K562 treated with DMSO at 1 percent for 24 hours (cell line): ENCODE measurements around the gene PRPH. TPM values are rescaled to one million over a fixed set of nuclear protein-coding genes. Genes with fewer than 3 reads are reported as not detected.

Experiments
- total RNA-seq: library from RNA; unstranded; fragments of 300-600 nt; gene quantifications from 2 replicates; pipeline ENCODE4 v1.2.3, GENCODE V29; 2022; ENCODE audit warnings: low read depth; ENCODE audit not compliant: insufficient read depth

PRPH gene
- total RNA-seq = 1.8 and 2.6 TPM in 2 replicates

GRCh38 chr12:49295082-49295936 is at the start of gene PRPH:
Gene PRPH (plus strand): TSS chr12:49295147. CDS start chr12:49295201, 54 bp downstream.

GRCh38 chr12:49264873-49265792 is 29.8 kb upstream of the PRPH start, which contains the start of gene TUBA1C:
Gene TUBA1C (plus strand): TSS chr12:49265082. CDS start chr12:49265182, 100 bp downstream.

GRCh38 chr12:49322708-49323523 is 28.0 kb downstream of the PRPH start, which contains the start of gene TROAP:
Gene TROAP (plus strand): TSS chr12:49323255. CDS start chr12:49323609, 354 bp downstream.

DNA sequence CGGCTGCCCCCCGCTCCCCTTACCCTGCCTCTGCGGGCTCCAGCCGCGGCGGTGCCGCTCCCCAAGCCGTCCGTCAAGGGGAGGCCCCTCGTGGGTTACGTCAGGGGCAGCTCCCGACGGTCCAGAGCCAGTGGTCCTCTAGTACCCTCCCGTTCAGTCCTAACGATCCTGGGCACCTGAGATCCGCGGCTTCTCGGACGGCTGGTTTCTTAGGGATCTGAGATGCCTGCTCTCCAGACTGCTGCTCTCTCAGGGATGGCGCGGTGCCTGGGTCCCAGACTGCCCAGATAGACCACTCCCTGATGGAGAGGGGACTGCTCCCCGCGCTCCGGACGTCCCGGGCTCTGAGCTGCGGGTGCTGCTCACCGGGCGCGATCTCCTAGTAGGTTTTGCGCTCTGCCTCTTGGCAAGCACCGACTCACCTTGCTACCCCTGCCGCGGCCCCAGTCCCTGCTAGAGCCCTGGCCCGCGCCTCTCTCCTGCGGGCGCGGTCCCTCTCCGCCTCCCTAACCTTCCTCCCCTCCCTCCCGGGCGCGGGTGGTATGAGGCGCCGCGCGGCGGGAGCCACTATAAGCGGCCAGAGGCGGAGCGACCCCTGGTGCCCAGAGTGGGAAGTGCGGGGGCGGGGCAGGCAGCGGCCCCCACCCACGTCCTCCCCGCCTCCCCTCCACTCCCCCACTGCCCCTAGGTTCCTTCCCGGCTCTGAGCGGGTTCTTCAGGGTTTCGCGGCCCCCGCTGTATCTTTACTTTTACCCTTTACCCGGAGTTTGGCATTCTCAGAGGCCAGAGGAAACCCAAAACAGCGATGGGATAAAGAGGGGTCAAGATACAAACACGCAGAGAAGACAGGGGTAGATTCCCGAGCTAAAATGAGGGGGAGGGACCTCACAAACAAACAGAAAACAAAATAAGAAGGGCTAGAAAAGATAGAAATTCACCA is 42.0 kb downstream of the PRPH start, which contains the start of gene C1QL4:
C1QL4 (minus strand) TSS at position 544 of the 940 bp plus-strand sequence. CDS start 711 bp downstream, outside the sequence.

DNA sequence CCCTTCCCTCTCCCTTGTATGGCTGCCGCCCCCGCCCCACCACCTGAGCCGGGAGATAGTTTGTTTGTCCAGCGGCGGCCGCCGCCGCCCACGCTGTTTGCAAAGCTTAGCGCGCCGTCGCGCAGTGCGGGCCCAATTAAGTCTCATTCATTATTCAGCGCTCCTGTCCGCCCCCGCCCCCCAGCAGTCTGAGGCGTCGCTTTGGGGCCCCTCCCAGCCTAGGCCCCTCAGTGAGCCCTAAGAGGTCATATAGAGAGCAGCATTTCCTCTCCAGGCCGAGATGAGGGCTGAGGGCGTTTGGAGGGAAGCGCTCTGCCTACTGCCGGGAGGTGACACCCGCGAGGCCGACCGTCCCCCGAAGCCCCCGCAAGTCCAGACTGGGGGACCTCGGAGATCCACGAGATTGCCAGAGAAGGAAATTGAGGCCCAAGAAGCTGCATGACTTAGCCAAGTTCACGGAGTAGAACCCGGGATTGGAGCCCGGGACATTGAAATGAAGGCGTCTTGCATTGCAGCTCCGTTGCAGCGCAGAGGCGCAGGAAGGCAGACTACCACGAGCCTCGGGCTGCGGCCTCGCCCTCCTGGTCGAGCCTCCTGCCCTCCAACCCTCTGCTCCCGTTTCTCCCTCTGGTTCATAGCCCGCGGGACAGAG is 51.8 kb downstream of the PRPH start, which contains the start of gene DNAJC22:
DNAJC22 (plus strand) TSS at position 230 of the 652 bp plus-strand sequence. CDS start 1,985 bp downstream, outside the sequence.

Other genes with a start within 250 kb of the PRPH start
- gene KMT2D, start 234.4 kb upstream of the PRPH start, total RNA-seq = 37.3 and 38.9 TPM in 2 replicates
- 21.6 and 22.2 TPM in 2 replicates for gene RHEBL1, start 225.2 kb upstream of the PRPH start, total RNA-seq
- 1.3 and 2.4 TPM in 2 replicates for gene DHH, start 200.3 kb upstream of the PRPH start, total RNA-seq
- 37.0 and 40.5 TPM in 2 replicates for gene LMBR1L, start 184.3 kb upstream of the PRPH start, total RNA-seq
- 2,823 and 2,914 TPM in 2 replicates for gene TUBA1B, start 163.8 kb upstream of the PRPH start, total RNA-seq
- 60.6 and 68.2 TPM in 2 replicates for gene TUBA1A, start 106.1 kb upstream of the PRPH start, total RNA-seq
- gene TUBA1C, start 30.1 kb upstream of the PRPH start, total RNA-seq = 849 and 868 TPM in 2 replicates
- 66.6 and 80.7 TPM in 2 replicates for gene TROAP, start 28.1 kb downstream of the PRPH start, total RNA-seq
- 3.1 and 4.9 TPM in 2 replicates for gene C1QL4, start 42.0 kb downstream of the PRPH start, total RNA-seq
- gene DNAJC22, start 51.7 kb downstream of the PRPH start, total RNA-seq = 0.14 and 0.50 TPM in 2 replicates
- 16.0 and 22.0 TPM in 2 replicates for gene SPATS2, start 72.3 kb downstream of the PRPH start, total RNA-seq
- 0.20 and 0.25 TPM in 2 replicates for gene KCNH3, start 243.9 kb downstream of the PRPH start, total RNA-seq